IPS-15b (cell line): Measurements from ENCODE around the gene RUNX1.

ENCODE experiments used
- H3K27me3 ChIP-seq: one replicate; pipeline ENCODE4 v1.6.1; 2013; ENCODE audit warnings: low read length; ENCODE audit not compliant: control insufficient read depth, insufficient read depth
- H3K36me3 ChIP-seq: one replicate; pipeline ENCODE4 v1.6.1; 2013; ENCODE audit warnings: low read length; ENCODE audit not compliant: control insufficient read depth, insufficient read depth
- H3K4me1 ChIP-seq: one replicate; pipeline ENCODE4 v1.6.1; 2013; ENCODE audit warnings: mild to moderate bottlenecking, low read length; ENCODE audit not compliant: control insufficient read depth, insufficient read depth
- H3K4me3 ChIP-seq: one replicate; pipeline ENCODE4 v1.5.1; 2013; ENCODE audit warnings: low read depth, low read length
- H3K9ac ChIP-seq: one replicate; pipeline ENCODE4 v1.6.1; 2013; ENCODE audit warnings: low read depth, mild to moderate bottlenecking, low read length
- H3K9me3 ChIP-seq: one replicate; pipeline ENCODE4 v1.6.1; 2013; ENCODE audit warnings: mild to moderate bottlenecking, low read length; ENCODE audit not compliant: control insufficient read depth, insufficient read depth

The RUNX1 gene

DNA sequence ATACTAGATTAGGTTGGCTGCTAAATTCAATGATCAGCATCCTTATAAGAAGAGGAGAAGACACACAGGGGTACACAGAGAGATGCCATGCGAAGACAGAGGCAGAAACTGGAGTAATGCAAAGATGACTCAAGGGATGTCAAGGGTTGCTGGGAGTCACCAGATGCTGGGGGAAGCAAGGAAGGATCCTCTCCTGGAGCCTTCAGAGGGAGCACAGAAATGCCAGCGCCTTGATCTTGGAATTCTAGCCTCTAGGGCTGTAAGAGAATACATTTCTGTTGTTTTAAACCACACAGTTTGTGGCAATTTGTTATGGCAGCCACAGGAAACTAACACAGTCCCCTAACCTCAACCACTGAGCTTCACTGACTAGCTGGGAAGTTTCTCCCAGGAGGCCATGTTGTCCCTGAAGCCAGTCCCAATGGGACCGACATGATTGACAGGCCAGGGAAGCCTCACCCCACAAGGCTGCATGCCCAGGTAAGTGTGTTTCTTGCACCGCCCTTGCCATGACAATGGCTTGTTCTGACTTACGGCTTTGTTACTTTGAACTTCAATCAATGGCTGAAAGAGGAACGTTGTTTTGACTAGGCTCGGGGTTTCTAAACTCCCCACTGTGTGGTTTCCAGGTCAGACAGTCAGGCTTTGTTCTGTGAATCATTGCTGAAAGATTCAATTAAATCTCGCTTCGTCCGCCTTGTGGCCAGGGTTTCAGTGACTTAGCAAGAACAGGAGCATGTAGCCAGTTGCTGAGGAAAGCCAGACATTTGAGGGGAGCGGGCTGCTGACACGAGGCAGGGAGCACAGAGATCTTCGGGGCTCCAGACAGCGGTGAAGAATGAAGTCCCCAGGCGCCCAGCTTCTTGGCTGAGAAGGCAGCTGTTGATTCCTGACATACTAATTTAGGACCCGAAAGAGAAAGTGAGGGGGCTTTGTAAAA lies 62.3 kb downstream of the RUNX1 start:
- Histone ChIP-seq H3K4me3 (no peak overlapping the region), H3K4me1 (no peaks in the 10 kb centered on the region), H3K9ac (no peak overlapping the region), H3K27me3 (peaks cover 14% of the 10 kb centered on the region), H3K36me3 (no peaks in the 10 kb centered on the region), H3K9me3 (no peaks in the 10 kb centered on the region)

- no peak overlapping the region for H3K4me3 ChIP-seq
- no peaks in the 10 kb centered on the region for H3K9me3 ChIP-seq
- no peak overlapping the region for H3K9ac ChIP-seq
- H3K27me3 ChIP-seq = peaks cover 14% of the 10 kb centered on the region
- H3K4me1 ChIP-seq = no peaks in the 10 kb centered on the region
- H3K36me3 ChIP-seq = no peaks in the 10 kb centered on the region
Observed at GRCh38 chr21:34984356-34985058, 64.6 kb downstream of the RUNX1 start.

- Histone ChIP-seq H3K9ac (no peak overlapping the region), H3K36me3 (no peaks in the 10 kb centered on the region), H3K4me1 (no peaks in the 10 kb centered on the region), H3K27me3 (peaks cover 14% of the 10 kb centered on the region), H3K4me3 (no peak overlapping the region), H3K9me3 (no peaks in the 10 kb centered on the region)
Observed at GRCh38 chr21:34983680-34984086, 65.4 kb downstream of the RUNX1 start.

- no peaks in the 10 kb centered on the region for H3K27me3 ChIP-seq
- no peak overlapping the region for H3K4me3 ChIP-seq
- no peak overlapping the region for H3K9ac ChIP-seq
- no peaks in the 10 kb centered on the region for H3K9me3 ChIP-seq
- H3K36me3 ChIP-seq = no peaks in the 10 kb centered on the region
- no peaks in the 10 kb centered on the region for H3K4me1 ChIP-seq
Observed at GRCh38 chr21:34981791-34982190, 67.3 kb downstream of the RUNX1 start.

DNA sequence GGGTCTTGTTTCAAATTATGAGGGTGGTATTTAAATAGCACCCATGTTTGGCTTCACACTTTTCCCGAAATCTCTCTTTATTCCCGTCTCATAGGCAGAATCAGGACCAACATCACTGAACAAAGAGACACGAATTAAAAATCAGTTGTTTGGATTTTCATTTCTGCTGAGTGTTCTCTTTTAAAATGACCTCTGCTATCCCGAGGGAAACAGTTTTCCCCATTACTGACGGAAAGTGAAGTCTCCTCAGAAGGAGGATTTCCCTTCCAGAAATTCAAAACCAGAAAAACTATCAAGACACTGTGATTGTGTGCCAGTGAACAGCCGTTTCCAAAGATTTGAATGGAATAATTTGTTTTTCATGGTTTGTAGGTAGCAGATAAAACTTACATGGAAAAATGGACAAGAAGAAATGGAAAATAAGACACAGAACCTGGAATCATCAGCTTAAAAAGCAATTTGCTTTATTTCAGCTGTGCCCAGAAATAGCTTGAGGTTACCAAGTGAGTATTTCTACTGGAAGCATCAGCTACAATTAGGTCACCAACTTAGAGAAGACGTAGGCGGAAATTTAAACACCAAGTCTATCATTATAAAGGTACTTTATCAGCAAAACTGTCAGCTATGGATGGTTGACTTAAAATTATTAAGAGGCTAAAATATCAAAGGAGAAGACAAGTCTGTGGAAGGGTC lies 68.5 kb downstream of the RUNX1 start:
- Histone ChIP-seq H3K4me1 (no peaks in the 10 kb centered on the region), H3K36me3 (no peaks in the 10 kb centered on the region), H3K9ac (no peak overlapping the region), H3K4me3 (no peak overlapping the region), H3K9me3 (no peaks in the 10 kb centered on the region), H3K27me3 (no peaks in the 10 kb centered on the region)

- Histone ChIP-seq H3K4me3 (no peak overlapping the region), H3K4me1 (no peaks in the 10 kb centered on the region), H3K36me3 (no peaks in the 10 kb centered on the region), H3K9me3 (no peaks in the 10 kb centered on the region), H3K27me3 (no peaks in the 10 kb centered on the region), H3K9ac (no peak overlapping the region)
Observed at GRCh38 chr21:34979383-34979782, 69.7 kb downstream of the RUNX1 start.

- Histone ChIP-seq H3K9ac (no peak overlapping the region), H3K36me3 (no peaks in the 10 kb centered on the region), H3K4me3 (no peak overlapping the region), H3K27me3 (no peaks in the 10 kb centered on the region), H3K4me1 (no peaks in the 10 kb centered on the region), H3K9me3 (no peaks in the 10 kb centered on the region)
Observed at GRCh38 chr21:34977333-34977732, 71.8 kb downstream of the RUNX1 start.

GRCh38 chr21:34974162-34974981 lies 74.7 kb downstream of the RUNX1 start:
- H3K36me3 ChIP-seq = no peaks in the 10 kb centered on the region

GRCh38 chr21:34973685-34974084 lies 75.4 kb downstream of the RUNX1 start:
- no peaks in the 10 kb centered on the region for H3K27me3 ChIP-seq
- no peaks in the 10 kb centered on the region for H3K4me1 ChIP-seq
- H3K9ac ChIP-seq = no peak overlapping the region
- H3K4me3 ChIP-seq = no peak overlapping the region
- no peaks in the 10 kb centered on the region for H3K36me3 ChIP-seq
- H3K9me3 ChIP-seq = no peaks in the 10 kb centered on the region

More at GRCh38 chr21:34974162-34974981, 74.7 kb downstream of the RUNX1 start:
- Histone ChIP-seq H3K9me3 (no peaks in the 10 kb centered on the region), H3K27me3 (no peaks in the 10 kb centered on the region), H3K9ac (no peak overlapping the region), H3K4me3 (no peak overlapping the region), H3K4me1 (no peaks in the 10 kb centered on the region)

- no peaks in the 10 kb centered on the region for H3K27me3 ChIP-seq
- no peaks in the 10 kb centered on the region for H3K36me3 ChIP-seq
- H3K9me3 ChIP-seq = no peaks in the 10 kb centered on the region
- H3K4me1 ChIP-seq = no peaks in the 10 kb centered on the region
- H3K9ac ChIP-seq = no peak overlapping the region
- no peak overlapping the region for H3K4me3 ChIP-seq
Observed at GRCh38 chr21:34971656-34972055, 77.4 kb downstream of the RUNX1 start.

- Histone ChIP-seq H3K36me3 (no peaks in the 10 kb centered on the region), H3K9me3 (no peaks in the 10 kb centered on the region), H3K9ac (no peak overlapping the region), H3K4me1 (no peaks in the 10 kb centered on the region), H3K27me3 (no peaks in the 10 kb centered on the region), H3K4me3 (no peak overlapping the region)
Observed at GRCh38 chr21:34970566-34970965, 78.5 kb downstream of the RUNX1 start.
